Activated CD4-positive, CD25-positive, alpha-beta regulatory T cell (primary cell): ENCODE results near the gene JMJD7.

ENCODE experiments used
- DNase-seq, 4 experiments: peaks; one replicate each; lab custom pipeline; 2025; lab: John Stamatoyannopoulos, UW

Gene JMJD7

DNA sequence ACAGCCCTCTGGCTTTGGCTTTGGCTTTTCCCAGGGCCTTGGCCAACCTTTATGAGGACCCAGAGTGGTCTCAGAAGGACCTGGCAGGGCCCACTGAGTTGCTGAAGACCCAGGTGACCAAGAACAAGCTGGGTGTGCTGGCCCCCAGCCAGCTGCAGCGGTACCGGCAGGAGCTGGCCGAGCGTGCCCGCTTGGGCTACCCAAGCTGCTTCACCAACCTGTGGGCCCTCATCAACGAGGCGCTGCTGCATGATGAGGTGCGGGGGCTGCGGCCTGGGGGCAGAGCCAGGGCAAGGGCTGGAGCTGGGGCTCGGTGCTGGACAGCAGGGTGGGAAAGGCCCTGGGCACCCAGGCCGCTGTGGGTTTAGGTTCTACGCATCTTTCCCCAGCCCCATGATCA lies 16.9 kb downstream of the JMJD7 start:
- DNase-seq: no peak

DNA sequence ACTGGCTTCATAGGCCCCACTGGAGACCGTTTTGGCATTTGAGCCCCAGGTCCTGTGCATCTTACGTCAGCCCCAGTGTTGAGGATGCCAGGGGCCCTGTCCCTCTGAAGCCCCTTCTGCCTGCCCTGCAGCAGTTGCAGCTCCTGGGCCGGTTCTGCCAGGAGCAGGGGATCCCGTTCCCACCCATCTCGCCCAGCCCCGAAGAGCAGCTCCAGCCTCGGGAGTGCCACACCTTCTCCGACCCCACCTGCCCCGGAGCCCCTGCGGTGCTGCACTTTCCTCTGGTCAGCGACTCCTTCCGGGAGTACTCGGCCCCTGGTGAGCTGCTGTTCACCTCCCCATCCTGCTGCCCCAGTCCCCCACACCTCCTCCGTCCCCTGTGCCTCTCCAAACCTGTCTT lies 19.3 kb downstream of the JMJD7 start:
- DNase-seq: no peak

DNA sequence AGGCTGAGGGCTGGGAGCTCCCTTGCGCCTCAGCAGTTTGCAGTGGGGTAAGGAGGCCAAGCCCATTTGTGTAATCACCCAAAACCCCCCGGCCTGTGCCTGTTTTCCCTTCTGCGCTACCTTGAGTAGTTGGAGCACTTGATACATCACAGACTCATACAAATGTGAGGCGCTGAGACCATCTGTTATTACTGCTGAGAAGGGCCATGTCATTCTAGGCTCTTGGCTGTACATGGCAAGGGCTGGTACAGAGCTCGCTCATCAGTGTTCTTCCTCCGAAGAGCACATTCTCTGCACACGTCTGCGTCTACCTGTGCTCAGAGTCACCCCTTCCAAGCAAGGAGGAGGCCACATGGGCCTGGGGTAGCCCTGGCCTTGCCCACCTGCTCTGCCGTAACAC lies 20.1 kb downstream of the JMJD7 start:
- DNase-seq: no peak

DNA sequence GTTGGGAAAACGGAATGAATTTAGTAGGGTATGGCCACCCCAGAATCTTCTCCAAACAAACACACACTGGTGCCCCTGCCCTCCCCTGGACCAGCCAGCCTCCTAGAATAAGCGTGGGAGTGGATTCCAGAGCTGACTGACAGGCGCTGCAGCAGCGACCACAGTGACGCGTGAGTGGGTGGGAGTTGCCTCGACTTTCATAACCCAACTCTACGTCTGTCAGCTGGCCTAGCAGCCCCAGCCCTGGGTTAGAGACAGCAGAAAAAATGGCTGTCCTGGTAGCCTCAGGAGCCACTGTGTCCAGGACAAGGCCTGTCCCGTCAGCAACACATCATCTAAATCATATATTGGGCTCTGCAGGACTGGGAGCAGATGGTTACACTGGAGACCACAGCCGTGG lies 20.7 kb downstream of the JMJD7 start:
- no peak for DNase-seq

DNA sequence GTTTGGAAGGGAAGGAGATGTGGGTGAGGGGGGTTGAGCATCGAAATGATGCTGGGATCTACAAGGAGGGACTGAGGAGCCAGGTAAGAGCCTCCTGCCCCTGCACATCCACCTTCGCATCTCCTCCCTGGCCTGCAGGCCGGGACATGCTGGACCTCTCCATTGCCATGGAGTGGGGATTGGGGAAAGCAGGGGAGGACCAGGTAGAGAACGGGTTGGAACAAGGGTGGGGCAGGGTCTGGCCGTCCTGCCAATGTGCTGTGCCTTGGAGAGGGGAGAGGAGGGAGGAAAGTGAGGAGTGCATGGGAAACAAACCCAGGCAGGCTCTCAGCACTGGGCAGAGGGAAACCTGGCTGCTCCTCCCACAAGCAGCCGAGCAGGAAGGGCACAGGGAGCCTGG lies 21.3 kb downstream of the JMJD7 start:
- DNase-seq: no peak

DNA sequence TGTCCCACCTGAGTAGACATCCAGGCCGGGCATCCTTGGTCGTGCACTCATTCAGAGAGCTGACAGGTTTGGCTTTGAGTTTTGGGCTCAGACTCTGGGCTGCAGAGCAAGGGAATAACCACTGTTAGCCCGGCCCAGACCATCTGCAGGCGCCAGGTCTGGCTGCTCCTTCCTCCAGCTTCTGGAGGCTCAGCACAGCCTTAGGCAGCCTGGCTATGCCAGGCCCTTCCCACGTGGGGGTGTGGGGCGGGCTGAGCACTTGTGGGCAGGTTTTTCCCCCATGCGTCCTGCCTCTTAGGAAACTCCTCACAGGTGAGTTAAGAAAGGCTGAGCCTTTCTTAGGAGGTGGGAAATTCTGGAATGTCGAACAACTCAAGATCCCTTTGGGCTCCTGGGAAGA lies 22.0 kb downstream of the JMJD7 start:
- DNase-seq: no peak

DNA sequence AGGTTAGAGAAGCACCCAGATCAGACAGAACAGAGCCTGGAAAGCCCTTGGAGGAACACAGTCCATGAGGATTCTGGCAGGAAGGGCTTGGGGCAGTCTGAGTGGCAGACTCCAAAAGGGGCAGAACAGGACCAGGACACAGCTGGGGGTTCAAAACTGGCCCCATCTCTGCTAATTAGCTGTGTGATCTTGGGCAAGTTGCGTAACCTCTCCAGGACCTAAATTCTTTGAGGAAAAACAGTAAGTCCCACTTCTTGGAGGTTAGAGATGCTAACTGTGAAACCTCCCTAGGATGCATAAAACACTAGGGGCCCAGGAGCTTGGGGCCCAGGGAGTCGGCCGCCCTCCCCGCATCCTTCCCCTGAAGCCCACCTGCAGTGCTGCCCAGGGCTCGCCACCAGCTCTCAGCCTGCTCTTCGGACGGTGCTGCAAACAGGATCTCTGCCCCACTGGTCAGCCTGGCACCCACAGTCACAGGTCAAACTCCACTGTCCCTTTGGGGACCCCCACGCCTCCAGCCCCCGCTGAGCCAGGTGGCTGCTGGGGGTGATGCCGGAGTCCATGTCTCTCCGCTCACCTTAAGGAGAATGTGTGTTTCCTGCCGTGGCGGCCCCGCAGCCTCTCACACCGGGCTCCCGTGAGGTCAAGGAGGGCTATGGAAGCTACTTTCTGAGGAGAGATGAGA lies 22.7 kb downstream of the JMJD7 start:
- DNase-seq: no peak

DNA sequence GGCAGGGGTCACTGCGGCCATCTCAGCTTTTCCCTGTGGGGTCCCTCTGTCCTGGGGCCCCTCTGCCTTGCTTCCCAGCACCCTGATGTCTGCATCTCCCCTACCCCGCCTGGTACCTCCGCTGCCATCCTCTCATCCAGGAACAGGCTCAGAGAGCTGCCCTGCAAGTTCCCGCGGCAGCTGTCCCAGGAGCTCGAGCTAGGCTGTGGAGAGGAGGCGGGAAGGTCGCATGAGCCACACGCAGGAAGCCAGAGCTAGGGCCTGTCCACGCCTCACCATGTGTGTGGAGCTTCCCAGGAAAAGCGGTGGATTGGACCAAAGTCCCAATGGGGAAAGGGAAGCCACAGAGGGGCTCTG lies 23.3 kb downstream of the JMJD7 start:
- no peak for DNase-seq

DNA sequence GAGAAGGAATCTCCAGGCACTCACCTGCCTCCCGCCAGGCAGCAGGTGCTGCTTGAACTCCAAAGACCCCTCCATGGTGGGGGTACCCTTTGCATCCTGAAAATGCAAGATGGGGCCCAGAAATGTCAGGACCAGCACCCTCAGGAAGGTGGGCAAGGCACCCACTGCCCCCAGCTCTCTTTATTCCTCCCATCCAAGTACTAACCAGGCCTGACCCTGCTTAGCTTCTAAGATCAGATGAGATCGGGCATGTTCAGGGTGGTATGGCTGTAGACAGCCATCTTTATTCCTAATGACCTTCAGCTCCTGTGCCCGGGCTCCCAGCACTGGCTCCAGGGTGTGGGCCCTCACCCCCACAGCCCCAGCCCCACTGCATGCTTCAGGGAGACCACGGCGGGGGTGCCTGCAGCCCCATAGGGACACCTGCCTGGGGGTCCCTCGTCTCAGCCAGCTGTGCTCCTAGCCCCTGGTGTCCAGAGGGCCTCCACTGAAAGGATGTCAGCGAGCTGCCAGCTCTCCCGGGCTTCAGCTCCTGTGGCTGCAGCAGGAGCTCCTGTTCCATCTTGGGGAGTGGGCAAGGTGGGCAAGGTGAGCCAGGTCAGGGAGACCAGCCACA lies 24.0 kb downstream of the JMJD7 start:
- DNase-seq: no peak

DNA sequence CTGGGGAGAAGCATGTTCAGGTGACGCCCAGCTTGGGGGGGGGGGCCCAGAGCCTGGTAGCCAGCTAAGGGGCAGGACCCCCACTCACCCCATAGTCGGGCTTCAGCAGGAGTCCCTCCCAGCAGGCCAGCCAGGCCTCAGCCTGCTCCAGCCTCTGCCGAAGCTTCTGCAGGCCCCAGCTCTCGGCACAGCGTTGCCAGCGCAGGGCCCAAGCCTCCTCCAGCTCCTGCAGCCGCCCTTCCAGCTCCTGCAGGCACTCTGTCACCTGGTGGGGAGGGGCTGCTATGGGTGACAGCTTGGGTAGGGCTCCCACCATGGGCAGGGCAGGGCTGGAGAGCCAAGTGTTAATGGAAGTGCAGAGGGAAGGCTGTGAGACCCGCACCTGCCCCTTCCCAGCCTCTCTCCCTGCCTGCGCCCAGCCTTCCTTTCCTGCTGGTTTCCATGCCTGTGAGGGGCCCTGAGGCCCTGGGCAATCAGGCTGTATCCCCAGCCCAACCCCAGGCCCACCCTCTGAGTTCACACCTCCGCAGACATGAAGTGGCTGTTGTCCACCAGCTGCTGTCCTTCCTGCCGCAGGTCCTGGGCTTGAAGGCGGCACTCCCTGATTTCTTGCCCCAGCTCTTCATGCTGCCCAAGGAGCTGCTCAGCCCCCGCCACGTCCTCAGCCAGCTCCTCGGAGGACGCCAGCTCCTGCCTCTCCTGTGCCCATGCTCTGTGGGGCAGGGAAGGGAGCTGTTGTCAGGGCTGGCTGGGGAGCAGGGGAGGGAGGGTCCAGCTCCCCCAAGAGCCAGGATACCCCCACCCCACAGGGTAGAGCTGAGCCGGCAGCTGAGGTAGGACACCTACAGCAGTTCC lies 25.1 kb downstream of the JMJD7 start:
- no peak for DNase-seq

DNA sequence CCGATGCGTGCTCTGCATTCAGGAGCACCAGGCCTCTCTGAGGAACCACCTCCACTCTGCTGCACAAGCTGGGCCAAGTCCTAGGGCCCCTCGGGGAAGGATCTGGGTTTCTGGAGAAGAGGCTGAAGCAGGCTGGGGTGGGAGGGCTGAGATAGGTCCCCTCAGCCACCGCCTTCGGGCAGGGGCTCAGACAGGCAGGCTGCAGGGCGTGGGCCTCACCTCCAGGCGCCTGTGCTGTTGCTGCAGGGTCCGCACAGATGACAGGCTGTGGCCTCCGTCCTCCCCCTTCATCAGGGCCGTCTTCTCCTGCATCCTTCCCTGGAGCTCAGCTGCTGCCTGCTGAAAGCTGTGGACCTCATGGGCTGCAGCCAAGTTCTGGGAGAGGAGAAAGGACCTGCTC lies 25.9 kb downstream of the JMJD7 start:
- DNase-seq: no peak

DNA sequence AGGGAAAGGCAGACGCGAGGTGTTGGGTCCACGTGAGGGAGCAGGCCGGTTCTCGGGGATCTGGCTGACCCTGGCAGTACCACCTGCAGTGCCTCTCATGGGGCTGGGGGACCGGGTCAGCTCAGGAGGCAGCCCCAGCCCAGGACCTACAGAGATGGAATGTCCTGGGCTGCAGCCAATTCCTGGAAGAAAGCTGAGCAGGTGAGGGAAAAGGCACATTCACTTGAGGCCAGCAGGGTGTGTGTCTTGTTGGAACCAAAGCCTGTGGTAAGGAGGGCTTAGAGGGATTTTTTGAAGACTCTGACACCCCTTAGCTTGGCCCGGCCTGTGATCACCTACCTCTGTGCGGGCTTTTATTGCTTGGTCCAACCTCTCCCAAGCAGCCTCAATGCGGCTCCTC lies 26.6 kb downstream of the JMJD7 start:
- DNase-seq: no peak

DNA sequence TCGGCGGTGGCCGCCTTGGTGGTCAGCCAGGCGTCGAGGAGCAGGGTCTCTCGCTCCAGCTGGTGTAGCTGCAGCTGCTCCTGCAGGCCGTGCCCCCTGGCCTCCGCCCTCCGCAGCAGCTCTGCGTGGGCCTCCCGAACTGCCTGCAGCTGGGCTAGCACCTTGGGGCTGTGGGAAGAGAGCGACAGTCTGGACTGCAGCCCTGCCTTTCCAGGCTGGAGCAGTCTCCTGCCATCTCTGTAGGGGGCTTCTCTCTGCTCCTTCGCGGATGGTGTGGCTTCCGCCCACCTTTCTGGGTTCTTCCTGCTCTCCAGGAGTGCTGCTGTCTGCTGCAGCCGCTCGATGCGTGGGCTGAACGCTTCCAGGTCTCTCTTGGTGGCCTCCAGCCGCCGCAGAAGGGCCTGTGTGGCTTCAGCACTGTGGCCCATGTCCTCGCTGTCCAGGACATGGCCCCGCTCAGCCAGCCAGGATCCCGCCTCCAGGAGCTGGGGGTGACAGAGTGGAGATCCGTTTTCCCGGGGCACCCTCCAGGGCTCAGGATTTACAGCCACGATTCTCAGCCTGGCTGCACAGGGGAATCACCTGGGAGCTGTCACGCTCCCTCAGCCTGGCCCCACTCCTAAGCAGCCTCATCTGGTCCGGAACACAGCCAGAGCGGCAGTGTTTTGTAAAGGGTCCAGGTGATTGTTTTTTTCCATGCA lies 27.5 kb downstream of the JMJD7 start:
- DNase-seq: no peak

DNA sequence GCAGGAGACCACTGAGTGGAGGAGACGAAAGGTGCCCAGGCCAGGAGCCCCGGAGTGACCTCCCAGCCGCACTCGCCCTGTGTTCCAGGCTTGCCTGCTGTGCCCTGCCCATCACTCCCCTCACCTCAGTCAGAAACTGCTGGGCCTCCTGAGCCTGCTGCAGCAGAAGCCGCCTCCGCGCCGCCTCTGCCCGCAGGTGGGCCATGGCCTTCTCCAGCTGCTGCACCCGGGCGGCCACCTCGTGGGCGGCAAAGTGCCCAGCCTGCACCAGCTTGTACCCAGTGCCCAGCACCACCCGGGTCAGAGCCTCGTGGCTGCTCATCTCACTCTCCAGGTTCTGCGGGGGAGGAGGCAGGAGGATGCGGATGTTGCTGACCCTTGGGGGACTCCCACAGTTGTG lies 28.4 kb downstream of the JMJD7 start:
- DNase-seq: no peak

DNA sequence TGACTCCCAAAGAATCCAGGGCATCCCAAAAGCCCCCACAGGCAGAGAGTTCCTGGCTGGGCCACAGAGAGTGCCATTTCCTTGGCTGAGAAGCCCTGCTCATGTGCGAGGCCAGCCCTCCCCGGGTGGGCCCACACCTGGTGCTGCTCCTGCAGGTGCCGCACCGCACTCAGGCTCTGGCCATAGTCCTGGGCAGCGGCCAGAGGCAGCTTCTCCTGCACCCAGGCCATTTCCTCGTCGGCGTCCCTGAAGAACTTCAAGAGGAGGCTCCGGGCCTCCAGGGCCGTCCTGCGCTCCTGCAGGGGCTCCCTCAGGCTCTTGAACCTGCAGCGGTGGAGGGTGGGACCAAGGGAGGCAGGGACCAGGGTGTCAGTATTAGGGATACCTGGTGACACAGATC lies 28.8 kb downstream of the JMJD7 start:
- no peak for DNase-seq

DNA sequence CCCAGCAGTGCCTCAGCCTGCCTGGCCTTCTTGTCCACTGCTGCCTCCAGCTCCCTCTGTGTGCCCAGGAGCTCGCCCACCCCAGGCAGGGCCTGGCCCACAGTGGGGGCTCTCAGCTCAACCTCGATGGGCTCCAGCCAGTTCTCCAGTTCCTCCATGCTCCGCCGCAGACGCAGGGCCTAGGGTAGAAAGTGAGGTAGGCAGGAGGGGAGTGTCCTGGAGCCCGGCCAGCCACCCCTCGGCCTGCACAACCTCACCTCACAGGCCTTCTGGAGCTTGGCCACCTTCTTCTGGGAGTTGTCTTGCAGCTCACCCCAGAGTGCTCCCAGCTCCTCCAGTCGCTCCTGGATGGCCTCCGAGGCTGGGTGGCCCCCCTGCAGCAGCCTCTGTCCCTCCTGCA lies 29.4 kb downstream of the JMJD7 start:
- DNase-seq: no peak

DNA sequence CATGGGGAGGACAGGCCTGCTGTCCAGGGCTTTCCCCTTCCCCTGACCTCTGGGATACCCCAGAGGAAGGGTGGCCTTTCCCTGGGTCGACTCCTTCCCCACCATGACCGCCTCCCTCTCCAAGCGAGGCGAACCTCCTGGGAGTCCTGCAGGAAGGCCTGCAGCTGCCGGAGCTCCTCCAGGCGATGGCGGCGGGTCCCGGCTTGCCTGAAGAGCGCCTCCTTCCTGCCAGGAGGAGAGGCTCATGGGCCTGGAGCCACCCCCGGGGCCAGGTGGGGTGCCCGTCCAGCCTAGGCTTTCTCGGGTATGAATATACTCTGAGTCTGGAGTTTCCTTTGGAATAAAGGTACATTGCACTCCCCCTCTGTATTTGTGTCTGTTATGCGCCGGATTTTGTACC lies 30.9 kb downstream of the JMJD7 start:
- DNase-seq: no peak

DNA sequence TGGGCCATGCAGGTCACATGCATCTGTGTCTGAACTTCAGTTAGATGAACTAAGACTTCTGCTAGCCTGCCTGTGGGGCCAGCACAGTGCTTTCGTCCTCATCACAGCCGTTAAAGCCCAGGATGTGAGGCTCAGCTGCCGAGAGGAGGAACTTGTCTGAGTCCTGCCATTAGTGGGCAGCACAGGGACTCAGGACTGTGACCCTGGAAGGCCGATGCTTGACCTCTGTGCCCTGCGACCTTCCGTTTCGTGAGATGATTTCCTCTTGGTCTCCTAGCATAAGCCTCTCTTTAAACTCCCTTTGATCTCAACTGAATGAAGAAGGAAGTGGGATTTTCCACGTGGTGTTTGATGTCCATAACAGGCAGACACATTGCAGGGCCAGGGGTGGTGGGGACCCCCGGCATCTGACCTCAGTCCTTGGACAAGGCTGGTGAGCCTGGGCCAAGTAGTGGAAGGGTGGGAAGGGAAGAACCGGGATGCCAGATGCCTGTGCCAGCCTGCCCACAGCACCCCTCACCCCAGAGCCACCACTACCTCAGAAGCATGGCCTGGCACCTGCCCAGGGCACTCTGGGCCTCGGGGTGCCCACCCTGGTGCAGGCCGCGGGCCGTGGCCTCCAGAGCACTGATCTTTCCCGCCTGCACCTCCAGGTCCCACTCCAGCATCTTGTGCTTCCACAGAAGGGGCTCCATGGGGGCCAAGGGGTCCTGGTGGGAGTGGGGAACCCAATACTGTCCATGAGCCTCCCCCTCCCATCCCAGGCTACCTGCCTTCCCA lies 32.3 kb downstream of the JMJD7 start:
- no peak for DNase-seq

DNA sequence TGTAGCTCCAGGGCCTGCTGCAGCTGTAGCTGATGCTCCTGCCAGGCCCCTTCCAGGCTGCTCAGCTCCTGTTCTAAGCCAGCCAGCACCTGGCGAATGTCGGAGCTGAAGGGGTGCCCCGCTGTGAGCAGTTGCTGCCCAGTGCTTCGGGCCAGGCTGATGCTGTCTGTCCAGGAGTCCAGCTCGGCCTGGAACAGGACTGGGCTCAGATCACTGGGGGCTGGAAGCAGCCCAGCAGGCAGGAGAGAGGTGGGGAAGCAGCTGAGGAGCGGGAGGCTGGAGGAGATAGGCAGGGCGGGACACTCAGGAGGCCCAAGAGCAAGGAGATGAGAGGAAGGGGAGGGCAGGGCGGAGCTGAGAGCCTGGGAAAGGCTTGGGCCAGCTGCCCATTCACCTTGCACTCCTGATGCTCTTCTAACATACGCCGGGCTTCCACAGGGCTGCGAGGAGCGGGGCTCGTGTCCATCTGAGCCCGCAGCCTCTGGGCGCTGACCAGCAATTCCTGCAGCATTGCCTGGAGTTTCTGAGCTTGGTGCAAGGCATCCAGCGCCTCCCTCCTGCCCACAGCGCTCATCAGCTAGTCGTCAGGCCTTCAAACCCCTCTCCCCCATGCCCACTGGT lies 34.0 kb downstream of the JMJD7 start:
- no peak for DNase-seq

DNA sequence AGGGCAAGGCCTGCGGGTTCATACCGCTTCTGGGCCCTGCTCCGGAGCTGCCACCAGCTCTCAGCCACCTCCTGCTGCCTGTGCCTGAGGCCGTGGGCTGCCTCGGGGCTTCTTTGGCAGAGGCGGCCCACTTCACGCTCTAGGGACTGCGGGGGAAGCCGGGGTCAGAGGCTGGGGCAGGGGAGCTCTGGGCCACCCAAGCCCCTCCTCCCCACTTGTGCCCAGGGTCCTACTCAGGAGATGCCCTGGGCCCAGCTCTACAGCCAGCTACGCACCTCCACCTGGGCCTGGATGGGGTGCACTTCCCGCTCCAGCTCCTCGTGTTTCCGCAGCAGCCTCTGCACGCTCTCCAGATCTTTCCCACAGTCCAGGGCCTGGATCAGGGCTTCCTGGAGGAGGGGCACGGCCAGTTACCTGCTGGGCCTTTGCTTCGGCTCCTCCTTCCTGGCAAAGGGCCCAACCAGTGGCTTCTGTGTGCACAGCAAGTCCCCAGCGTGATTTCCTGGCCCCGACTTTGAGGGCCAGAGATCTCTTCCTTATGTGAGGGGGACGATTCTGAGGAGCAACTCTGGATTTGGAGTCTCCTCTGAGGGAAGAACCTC lies 34.7 kb downstream of the JMJD7 start:
- no peak for DNase-seq

DNA sequence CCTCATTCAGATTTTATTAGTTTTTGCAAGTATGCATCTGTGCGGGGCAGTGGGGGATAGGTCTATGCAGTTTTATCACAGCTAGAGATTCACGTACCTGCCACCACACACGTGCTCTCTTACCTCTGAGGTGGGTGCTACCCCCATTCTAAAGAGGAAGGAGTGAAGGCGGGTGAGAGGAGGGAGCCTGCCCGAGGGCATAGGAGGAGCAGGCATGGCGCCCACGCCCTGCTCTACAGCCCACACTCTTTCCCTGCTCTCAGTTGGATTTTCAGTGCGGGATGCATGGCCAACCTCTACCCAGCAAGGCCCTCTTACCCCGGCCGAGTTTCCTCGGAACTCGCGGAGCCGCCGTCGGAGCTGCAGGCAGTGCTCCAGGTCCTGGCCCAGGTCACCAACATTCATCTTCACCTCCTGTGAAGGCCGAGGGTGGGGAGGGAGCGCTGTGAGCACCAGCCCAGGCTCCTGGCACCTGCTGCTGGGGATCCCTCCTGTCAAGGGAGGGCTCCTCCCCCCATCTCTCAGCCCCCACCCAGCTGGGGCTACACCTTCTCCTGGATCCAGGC lies 37.7 kb downstream of the JMJD7 start:
- no peak for DNase-seq
